GM12874 (cell line): ENCODE results near the gene NTN3.

Source experiments
- TF ChIP-seq, protein P1 (sequence below): IDR thresholded peaks from 2 replicates; pipeline ENCODE4 v1.5.1; 2011; ENCODE audit warnings: low read depth, mild to moderate bottlenecking, control low read depth, low read length, moderate library complexity; ENCODE audit not compliant: insufficient read depth

The NTN3 gene

DNA sequence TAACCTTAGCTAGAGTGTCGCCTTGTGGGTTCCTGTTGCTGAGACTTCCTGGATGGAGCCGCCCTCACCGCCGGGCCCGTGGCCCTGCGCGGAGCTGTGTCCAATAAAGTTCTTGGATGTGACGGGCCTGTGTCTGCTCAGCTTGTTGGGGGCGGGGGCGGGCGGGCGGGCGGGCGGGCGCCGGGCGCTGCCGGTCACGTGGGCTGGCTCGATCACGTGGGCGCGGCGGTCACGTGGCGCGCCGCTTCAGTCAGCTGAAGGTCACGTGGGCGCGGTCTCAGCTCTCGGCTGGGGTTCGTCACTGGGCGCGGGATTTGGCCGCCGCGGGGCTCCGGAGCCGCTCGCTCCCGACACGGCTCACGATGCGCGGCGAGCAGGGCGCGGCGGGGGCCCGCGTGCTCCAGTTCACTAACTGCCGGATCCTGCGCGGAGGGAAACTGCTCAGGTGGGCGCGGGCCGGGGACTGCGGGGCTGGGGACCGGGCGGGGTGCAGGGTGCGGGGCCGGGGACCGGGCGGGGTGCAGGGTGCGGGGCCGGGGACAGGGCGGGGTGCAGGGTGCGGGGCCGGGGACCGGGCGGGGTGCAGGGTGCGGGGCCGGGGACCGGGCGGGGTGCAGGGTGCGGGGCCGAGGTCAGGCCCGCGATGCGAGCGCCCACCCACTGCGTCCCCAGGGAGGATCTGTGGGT is 49.1 kb downstream of the NTN3 start, which contains the start of gene AMDHD2:
Gene AMDHD2, plus strand, starts transcription at position 275 of the 687 bp plus-strand sequence. Its CDS starts 88 bp downstream, at position 363.
- TF ChIP-seq, protein P1, sequence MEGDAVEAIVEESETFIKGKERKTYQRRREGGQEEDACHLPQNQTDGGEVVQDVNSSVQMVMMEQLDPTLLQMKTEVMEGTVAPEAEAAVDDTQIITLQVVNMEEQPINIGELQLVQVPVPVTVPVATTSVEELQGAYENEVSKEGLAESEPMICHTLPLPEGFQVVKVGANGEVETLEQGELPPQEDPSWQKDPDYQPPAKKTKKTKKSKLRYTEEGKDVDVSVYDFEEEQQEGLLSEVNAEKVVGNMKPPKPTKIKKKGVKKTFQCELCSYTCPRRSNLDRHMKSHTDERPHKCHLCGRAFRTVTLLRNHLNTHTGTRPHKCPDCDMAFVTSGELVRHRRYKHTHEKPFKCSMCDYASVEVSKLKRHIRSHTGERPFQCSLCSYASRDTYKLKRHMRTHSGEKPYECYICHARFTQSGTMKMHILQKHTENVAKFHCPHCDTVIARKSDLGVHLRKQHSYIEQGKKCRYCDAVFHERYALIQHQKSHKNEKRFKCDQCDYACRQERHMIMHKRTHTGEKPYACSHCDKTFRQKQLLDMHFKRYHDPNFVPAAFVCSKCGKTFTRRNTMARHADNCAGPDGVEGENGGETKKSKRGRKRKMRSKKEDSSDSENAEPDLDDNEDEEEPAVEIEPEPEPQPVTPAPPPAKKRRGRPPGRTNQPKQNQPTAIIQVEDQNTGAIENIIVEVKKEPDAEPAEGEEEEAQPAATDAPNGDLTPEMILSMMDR = no peak

DNA sequence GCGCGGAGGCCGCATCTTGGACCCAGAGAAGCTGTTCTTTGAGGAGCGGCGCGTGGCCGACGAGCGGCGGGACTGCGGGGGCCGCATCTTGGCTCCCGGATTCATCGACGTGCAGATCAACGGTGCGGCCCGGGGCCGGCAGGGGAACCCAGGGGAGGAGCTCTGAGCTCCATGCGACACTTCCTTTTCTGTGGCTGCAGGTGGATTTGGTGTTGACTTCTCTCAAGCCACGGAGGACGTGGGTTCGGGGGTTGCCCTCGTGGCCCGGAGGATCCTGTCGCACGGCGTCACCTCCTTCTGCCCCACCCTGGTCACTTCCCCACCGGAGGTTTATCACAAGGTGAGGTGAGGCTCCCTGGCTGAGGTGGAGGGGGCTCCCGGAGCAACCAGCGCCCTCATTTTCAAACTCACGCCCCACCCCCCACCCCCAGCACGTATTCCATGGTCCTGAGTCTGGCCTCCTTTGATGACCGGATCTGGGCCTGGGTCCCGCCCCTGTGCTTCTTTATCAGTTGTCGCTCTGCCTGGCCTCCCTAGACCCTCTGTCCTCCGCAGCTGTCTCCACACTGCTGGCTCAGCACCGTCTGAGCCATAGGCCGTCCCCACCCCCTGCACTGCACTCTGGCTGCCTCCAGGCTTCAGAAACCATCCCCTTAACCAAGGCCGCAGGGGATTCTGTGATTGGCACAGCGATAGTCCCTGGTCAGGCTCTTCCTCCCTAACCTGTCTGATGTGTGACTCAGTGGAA is 49.9 kb downstream of the NTN3 start:
- TF ChIP-seq, protein P1 = no peak
